ENCODE data around the gene HBP1. TPM values are rescaled to one million over a fixed set of nuclear protein-coding genes. Genes with fewer than 3 reads are reported as not detected.
"Not testable (repeated sequence)": the region's sequence is repeated elsewhere in the genome, so short reads cannot be mapped to it uniquely, and the experiment has no call there.

The HBP1 gene
- total RNA-seq, 2 experiments from 2014 or later: 11.2 to 12.8 TPM

DNA sequence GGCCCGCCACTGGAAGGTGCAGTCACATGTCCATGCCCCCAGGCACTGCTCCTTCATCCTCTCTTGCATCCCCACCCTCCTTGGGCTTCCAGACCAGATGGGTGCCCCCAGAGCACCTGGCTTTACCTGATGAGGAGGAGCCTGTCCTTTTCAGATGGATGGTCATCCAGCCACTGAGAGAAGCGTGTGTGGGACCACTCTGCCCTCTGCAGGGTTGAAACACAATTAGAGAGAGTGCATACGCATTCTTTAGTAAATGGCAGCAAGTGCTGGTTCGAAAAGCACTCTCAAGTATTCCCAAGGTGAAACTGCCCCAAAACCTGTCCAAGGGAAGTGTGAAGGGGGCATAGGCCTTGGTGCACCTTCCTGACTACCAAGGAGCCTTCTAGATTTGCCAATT is 41.6 kb downstream of the HBP1 start:
- ChIA-PET POLR2A (no interaction called here), CTCF (no interaction called here)

DNA sequence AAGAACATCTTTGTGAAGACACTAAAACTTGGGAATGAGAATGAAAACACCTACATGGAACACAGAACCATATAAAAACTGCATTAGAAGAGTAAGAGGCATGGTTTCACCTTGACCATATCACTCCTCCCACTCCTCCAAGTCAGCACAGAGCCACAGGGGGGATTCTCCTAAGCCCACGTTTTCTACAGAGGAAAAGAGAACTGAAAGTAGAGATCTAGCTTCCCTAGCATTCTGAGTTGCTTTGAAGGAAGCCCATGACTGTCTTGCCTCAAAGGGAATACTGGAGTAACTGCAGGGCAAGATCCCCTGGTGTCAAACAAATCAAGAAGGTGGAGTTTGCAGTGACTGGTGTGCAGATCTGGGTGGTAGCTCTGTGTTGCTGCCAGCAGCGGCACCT is 43.9 kb downstream of the HBP1 start:
- POLR2A ChIA-PET: no interaction called here
- CTCF ChIA-PET: no interaction called here

DNA sequence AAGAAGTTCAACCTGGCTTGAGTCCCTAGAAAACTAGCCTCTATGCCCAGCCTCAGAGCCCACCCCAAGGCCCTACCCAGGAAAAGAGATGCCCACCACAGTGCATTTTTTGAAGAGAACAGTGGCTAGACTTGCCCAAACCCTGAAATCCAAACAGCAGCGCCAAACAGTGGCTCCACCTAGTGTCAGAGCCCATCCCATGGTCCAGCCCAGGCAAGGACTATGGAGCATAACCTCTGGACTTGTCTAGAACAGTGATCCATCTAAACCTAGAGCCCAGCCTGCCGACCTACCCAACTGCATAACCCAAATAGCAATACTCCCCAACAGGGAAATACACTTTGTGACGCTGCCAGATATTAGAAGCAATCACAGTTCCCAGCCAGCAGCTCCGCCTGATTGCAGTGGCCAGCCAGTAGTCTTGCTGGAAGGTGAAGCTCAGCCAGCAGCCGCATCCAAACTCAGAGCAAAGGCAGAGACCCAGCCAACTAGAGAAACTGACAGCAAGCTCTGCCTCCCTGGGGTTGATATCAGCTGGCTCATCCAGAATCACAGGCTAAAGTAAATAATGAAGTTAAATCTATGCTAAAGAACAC is 44.5 kb downstream of the HBP1 start:
- CTCF ChIA-PET: no interaction called here
- POLR2A ChIA-PET: no interaction called here

DNA sequence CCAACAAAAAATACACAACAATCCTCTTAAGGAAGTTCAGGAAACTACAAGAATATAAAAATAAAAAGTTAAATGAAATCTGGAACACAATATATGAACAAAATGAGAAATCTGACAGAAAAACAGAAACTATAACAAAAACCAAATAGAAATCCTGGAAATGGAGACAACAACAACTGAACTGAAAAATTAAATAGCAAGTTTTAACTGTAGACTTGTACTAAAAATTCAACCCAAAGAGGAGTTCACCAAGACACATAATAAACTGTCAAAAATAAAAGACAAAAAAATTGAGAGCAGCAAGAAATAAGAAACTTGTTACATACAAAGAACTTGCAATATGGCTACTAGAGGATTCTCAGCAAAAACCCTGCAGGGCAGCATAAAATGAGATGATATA is 45.1 kb downstream of the HBP1 start:
- ChIA-PET CTCF (interaction anchor here (0.6 kb wide), 1 partner anchor 312 kb away, joined by 3 read pairs; no protein-coding TSS in a partner anchor), POLR2A (no interaction called here)

DNA sequence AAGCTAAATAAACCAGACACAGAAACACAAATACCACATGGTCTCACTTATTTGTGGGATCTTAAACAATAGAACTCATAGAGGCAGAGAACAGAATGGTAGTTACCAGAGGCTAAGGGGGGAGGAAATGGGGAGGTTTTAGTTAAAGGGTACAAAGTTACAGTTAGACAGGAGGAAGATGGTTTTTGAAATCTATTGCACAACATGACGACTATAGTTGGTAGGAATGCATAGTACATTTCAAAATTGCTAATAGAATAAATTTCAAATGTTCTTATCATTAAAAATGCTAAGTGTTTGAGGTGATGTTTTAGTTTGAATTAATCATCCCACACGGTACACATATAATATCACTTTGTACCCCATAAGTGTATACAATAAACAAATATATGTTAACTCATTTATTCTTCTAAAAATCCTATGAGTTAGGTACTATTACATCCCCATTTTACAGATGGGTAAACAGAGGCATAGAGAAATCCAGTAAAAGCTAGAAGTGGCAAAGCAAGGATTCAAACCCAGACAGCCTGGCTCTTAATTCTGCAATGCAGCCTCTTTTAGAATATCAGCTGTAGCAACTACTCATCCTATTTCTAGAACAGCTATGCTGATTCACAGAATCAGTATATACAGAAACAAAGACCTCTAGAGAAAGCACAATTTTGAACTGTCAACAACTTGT is 50.9 kb downstream of the HBP1 start:
- CTCF ChIA-PET: no interaction called here
- POLR2A ChIA-PET: no interaction called here

DNA sequence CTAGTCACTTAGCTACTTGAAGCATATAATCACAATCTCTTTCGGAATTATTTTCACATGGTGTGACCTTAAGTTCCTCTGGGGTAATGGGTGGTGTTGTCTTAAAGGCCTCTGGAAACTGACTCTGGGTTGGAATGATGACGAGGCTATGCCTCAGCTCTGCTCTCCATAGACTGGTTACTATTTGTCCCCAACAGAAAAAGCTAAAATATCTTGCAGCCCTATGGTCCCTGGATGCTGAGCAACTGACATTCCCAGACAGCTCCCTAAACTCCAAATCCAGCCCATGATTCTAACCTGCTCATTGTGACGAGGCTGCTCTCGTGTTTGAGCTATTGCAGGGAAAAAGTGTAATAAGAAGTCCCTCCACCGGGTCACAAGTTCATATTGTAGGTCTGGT is 51.6 kb downstream of the HBP1 start:
- ChIA-PET CTCF (no interaction called here), POLR2A (no interaction called here)

DNA sequence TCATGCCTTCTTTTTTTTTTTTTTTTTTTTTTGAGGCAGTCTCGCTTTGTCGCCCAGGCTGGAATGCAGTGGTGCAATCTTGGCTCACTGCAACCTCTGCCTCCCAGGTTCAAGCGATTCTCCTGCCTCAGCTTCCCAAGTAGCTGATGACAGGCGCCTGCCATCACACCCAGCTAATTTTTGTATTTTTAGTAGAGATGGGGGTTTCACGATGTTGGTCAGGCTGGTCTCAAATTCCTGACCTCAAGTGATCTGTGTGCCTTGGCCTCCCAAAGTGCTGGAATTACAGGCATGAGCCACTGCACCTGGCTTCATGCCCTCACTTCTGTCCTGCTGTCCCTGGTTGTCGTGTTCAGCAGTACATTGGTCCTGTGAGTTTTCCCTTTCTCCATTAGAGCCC is 52.0 kb downstream of the HBP1 start:
- CTCF ChIA-PET, POLR2A ChIA-PET: not testable (repeated sequence)

DNA sequence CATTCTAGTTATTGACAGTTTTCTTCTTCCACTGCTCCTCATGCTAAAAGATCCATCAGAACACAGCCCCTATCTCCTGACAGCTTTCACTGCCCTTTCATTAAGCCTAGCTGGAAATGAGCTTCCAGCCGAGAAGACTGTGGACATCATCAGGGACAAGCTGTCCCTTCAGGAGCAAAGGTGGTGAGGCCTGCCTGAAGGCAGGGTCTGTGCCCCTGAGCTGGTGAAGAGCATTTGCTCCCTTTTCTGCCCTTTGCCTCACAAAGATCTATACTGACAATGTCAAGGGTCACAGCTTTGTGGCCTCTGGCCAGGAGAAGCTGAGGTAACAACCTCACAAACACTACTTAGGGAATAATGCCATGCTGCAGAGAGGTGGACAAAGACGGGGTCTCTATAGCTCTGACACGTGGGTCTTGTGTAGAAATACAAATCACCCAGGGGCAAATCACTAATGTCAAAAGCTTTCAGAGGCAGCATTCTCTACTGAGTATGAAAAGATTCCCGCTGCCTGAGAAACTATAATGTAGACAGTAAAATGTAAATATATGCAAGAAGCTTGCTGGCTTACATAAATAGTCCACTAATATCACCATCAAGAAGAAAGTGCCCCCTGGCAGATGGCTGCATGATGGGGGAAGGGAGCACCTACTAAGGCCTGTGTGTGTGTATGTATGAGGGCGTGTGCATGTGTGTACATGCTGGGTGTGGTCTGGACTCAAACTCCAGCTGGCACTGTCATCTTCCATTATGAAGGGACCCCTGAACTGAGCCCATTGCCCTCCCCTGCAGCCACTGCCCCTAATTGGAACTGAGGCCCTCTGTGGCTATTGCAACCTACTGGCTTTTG is 55.8 kb downstream of the HBP1 start:
- ChIA-PET CTCF (no interaction called here), POLR2A (no interaction called here)

DNA sequence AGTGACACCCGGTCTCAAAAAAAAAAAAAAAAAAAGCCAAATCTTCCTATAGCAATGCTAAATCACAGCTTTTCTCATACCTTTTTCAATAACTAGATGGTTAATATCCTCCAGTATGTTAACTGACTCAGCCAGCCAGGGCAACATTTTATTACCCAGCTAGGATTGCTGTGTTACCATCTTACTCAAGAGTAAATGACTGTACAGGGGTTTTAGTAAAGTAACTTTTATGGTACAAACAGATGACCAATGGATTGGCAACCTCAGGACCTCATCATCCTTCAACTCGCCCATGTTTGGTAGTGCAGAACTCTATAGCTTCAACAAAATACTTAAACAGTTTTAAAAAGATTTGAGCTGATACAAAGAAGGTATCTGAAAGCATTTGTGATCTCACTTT is 59.5 kb downstream of the HBP1 start:
- CTCF ChIA-PET: no interaction called here
- POLR2A ChIA-PET: interaction anchor here (0.7 kb wide), 1 partner anchor 51 kb away, joined by 5 read pairs; no protein-coding TSS in a partner anchor

DNA sequence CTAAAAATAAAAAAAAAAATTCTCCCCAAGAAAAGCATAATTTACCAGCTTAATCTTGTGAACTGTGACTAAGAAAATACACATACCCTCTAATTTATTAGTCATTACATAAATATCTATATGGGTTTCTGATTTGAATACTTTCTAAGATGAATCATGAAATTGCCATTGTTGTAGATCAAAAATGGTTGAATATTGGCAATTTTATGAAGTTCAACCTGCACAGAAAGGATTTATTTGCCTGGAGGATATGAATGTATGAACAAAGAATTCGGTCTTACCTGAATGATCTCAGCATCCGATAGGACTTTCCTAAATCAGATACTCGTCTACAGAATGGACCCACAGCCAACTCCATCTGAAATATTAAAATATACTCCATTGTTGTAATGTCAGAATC is 61.5 kb downstream of the HBP1 start:
- ChIA-PET POLR2A (no interaction called here), CTCF (no interaction called here)

DNA sequence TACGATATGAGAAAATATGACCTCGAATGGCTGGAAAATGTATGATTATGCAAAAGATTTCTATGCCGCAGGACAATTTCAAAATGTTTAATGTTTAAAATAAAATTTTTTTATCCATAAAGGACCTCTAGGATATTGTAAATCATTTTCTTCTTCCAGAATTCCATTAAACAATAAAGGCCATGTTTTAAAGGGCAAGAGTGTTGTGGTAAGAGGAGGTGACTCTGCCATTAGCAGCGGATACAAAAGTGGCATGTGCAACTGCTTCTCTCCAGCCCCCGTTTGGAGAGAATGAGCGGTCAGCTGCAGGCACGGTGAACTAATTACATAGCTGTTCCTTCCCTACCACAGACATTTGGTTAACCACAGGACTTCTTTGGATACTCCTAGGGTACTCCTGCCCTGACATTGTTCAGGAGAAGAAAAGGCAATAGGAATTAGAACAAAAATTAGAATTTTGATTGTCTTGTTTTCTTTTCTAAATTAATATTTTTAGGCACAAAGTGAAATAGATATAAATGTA is 63.8 kb downstream of the HBP1 start:
- ChIA-PET POLR2A (no interaction called here), CTCF (no interaction called here)

DNA sequence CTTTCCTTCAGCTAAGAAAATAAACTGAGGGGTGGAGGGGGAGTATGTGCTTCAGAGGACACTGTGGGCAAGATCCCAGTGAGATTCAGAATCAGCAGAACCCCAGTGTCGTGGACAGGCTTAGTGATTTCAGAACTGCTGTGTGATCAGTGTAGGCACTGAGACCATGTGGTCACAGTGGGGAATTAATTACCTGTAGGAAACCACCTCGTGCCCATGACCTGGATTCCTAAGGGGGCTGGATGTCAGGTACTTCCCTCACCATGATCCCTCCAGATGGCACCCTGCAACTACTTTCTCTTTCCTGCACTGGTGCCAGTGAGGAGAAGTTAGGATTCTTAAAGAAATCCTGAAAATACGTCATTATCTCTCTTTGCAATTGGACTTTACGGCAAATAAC is 64.4 kb downstream of the HBP1 start:
- POLR2A ChIA-PET: no interaction called here

DNA sequence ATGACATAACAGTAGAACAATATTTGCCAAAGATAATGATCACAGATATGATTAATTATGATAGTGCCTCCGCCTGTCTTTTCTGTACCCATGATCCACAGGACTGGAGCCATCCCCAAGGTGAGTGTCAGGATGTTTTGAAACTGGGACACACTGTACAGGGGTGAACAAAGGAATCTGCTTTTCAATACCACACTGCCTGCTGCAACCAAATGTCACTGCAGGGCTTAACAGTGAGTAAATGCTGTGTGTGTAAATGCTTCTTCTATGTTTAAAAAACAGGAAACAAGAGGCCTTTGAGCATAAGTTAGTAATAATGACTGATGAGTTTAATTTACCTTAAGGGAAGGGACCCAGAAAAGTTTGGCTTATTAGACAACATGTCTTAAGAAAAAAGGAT is 65.2 kb downstream of the HBP1 start:
- POLR2A ChIA-PET: no interaction called here
- CTCF ChIA-PET: no interaction called here

More for the DNA sequence above, 64.4 kb downstream of the HBP1 start:
- CTCF ChIA-PET: no interaction called here

DNA sequence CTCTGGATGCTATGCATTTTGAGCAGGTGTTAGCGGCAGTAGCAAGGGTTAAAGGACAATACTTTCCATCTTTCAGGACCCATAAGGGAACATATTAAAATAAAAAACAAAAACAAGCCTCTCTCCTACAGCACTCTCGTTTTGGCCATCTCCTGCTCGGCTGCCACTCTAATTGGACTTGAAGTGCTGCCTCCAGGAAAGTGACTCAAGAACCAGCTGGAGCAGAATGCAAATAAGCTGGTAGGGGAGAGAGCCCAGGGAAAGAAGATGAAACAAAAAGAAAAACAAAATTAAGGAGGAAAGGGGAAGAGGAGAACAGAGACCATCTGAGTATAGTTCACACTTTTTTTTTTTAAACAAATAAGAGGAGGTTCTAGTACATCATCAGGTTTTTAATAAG is 65.6 kb downstream of the HBP1 start:
- CTCF ChIA-PET: no interaction called here
- POLR2A ChIA-PET: no interaction called here

DNA sequence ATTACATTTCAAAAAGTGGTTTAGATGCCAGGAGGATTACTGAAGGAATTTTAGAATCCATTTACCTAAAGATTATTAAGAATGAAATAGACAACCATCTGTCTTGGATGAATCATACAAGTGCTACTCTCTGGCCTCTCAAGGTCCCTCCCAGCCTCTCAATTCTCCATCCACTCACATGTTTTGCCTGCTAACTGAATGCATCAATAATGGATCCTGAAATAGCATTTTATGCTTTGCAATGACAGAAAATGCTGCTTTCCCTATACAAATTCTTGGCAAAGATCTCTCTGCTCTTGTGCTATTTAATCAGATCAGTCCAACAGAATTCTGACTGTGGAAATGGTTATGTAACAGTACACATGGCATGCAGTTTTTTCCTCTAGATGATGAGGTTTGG is 68.1 kb downstream of the HBP1 start:
- ChIA-PET POLR2A (no interaction called here), CTCF (no interaction called here)

DNA sequence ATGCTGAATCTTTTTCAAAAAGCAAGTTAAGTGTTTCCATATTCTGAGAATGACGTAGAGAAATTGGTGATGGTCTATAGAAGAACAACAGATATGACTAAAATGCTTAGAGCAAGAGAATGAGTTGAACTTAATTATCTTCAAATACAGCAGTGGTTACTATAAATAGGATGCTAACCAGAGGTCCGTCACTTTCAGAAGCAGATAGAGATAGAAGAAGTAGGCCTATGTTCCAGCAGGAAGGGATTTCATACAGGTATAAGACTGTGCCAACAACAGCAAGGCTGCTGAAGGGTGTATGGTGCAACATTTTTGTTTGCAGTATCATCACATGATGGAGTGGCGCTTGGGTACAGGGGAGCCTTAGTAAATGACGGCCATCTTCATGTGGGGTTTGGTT is 68.6 kb downstream of the HBP1 start:
- CTCF ChIA-PET: interaction anchor here (0.6 kb wide), 1 partner anchor 57 kb away, joined by 3 read pairs; no protein-coding TSS in a partner anchor
- POLR2A ChIA-PET: no interaction called here

DNA sequence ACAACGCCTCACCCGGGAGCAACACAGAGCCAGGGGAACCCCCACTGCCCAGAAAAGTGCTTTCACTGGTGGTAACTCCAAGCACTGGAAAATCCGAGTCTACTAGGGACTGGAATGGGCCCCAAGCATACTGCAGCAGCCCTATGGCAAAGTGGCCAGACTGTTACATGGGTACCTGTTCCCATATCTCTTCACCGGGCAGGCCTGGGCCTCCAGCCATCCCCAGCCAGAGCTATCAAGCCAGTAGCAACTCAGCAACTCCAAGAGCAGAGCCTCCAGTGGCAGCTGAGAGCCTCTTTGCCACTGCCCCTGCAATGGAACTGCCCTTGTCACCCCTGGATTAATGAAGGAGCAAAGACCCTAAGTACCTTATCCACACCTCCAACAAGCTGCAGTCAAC is 73.5 kb downstream of the HBP1 start:
- POLR2A ChIA-PET: no interaction called here
- CTCF ChIA-PET: no interaction called here

DNA sequence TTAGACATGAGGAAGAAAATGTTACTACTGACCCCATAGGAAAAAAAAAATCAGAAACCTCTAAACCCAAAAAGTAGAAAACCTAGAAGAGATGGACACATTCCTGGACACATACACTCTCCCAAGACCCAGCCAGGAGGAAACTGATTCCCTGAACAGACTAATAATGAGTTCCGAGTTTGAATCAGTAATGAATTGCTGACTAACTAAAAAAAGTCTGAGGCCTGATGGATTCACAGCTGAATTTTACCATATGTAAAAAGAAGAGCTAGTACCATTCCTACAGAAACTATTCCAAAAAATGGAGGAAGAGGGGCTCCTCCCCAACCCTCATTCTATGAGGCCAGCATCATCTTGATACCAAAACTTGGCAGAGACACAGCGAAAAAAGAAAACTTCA is 75.8 kb downstream of the HBP1 start:
- ChIA-PET CTCF (interaction anchor here (0.6 kb wide), 1 partner anchor 75 kb away, joined by 3 read pairs; no protein-coding TSS in a partner anchor), POLR2A (no interaction called here)

DNA sequence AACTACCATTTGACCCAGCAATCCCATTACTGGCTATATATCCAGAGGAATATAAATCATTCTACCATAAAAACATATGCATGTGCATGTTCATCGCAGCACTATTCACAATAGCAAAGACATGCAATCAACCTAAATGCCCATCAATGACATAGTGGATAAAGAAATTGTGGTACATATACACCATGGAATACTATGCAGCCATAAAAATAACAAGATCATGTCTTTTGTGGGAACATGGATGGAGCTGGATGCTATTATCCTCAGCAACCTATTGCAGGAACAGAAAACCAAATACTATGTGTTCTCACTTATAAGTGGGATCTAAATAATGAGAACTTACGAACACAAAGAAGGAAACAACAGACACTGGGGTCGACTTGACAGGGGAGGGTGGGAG is 78.0 kb downstream of the HBP1 start:
- CTCF ChIA-PET: not testable (repeated sequence)

DNA sequence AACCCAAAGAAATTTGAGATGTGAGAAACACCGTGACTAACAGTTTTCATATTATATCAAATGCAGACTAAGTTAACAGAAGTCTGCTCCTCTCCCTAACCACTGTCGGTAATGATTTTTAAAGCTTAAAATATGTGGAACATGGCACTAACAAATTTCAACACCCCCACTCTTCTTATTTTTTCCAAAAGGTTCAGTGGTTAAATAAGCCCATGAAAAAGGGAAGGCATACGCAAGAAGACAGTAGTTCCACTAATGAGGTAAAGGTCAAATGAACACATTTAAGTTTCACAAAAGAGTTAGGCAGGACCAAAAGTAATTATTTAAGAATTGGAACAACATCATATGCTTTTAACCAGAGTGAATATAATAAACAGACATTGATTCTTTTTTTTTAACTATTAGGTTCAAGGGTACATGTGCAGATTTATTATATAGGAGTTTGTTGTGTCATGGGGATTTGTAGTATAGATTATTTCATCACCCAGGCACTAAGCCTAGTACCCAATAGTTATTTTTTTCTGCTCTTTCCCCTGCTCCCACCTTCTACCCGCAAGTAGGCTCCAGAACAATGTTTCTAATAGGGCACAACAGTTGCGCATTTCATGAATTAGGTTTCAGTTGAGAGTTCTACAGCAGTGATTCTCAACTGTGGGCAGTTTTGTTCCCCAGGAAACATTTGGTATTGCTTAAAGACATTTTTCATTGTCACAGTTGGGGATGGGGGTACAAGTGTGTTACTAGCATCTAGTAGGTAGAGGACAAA is 79.9 kb downstream of the HBP1 start:
- POLR2A ChIA-PET: no interaction called here
- CTCF ChIA-PET: interaction anchor here (0.7 kb wide), 1 partner anchor 9 kb away, joined by 3 read pairs; no protein-coding TSS in a partner anchor

More for the DNA sequence above, 78.0 kb downstream of the HBP1 start:
- POLR2A ChIA-PET: not testable (repeated sequence)
